Neuronal stem cell (in vitro differentiated cells): ENCODE measurements around the gene PRKAG3.

Experiments used
- DNase-seq: peaks from one replicate; pipeline ENCODE4 v3.0.0-alpha.2; 2013; ENCODE audit warnings: low spot score
- H2AFZ ChIP-seq: one replicate; pipeline ENCODE4 v1.6.1; 2013; ENCODE audit warnings: mild to moderate bottlenecking, low read length, inconsistent platforms
- H2AK5ac ChIP-seq: 2 replicates; pipeline ENCODE4 v1.6.1; 2013; ENCODE audit warnings: low read depth, mild to moderate bottlenecking, inconsistent platforms, low read length, moderate library complexity, mixed read lengths
- H2BK120ac ChIP-seq: 2 replicates; pipeline ENCODE4 v1.6.1; 2013; ENCODE audit warnings: low read depth, mild to moderate bottlenecking, inconsistent platforms, low read length, moderate library complexity, mixed read lengths
- H2BK12ac ChIP-seq: one replicate; pipeline ENCODE4 v1.6.1; 2013; ENCODE audit warnings: low read length, inconsistent platforms
- H2BK15ac ChIP-seq: 2 replicates; pipeline ENCODE4 v1.6.1; 2013; ENCODE audit warnings: mild to moderate bottlenecking, low read length, inconsistent platforms, mixed read lengths
- H2BK5ac ChIP-seq: one replicate; pipeline ENCODE4 v1.6.1; 2013; ENCODE audit warnings: inconsistent platforms, mild to moderate bottlenecking, low read length, moderate library complexity
- H3K14ac ChIP-seq: one replicate; pipeline ENCODE4 v1.6.1; 2013; ENCODE audit warnings: low read length, inconsistent platforms
- H3K18ac ChIP-seq: 2 replicates; pipeline ENCODE4 v1.6.1; 2013; ENCODE audit warnings: low read length, inconsistent platforms
- H3K23ac ChIP-seq: 2 replicates; pipeline ENCODE4 v1.6.1; 2013; ENCODE audit warnings: low read depth, mild to moderate bottlenecking, mixed read lengths, low read length, inconsistent platforms; ENCODE audit not compliant: poor library complexity
- H3K27ac ChIP-seq: replicated peaks from 3 replicates; pipeline ENCODE4 v1.5.1; 2013; ENCODE audit warnings: low read length, inconsistent platforms
- H3K27me3 ChIP-seq, 3 experiments: 2 replicates each; pipeline ENCODE4 v1.6.1; 2013; ENCODE audit warnings: low read length in 3 of 3, mild to moderate bottlenecking in 2 of 3, inconsistent platforms in 1 of 3, low read depth in 1 of 3, mixed read lengths in 1 of 3, moderate library complexity in 1 of 3; ENCODE audit not compliant: control insufficient read depth in 3 of 3, insufficient read depth in 3 of 3
- H3K36me3 ChIP-seq, 2 donors: replicated peaks in 1 of 2; 2 replicates each; pipeline ENCODE4 v1.6.1; 2013; ENCODE audit warnings: low read length in 2 of 2; ENCODE audit not compliant: control insufficient read depth in 2 of 2, insufficient read depth in 2 of 2
- H3K4ac ChIP-seq: 2 replicates; pipeline ENCODE4 v1.6.1; 2013; ENCODE audit warnings: inconsistent platforms, mild to moderate bottlenecking, low read length, moderate library complexity
- H3K4me1 ChIP-seq, 2 donors: 1 replicate in 1 of 2; 2 replicates in 1 of 2; pipeline ENCODE4 v1.6.1; 2013; ENCODE audit warnings: low read length in 2 of 2, low read depth in 1 of 2; ENCODE audit not compliant: control insufficient read depth in 2 of 2, insufficient read depth in 1 of 2
- H3K4me2 ChIP-seq: one replicate; pipeline ENCODE4 v1.6.1; 2013; ENCODE audit warnings: mild to moderate bottlenecking, low read length, inconsistent platforms; ENCODE audit not compliant: insufficient read depth, poor library complexity, severe bottlenecking
- H3K4me3 ChIP-seq, 2 donors: 2 replicates each; pipeline ENCODE4 v1.5.1; 2013; ENCODE audit warnings: low read length in 2 of 2, mild to moderate bottlenecking in 2 of 2, inconsistent platforms in 1 of 2, moderate library complexity in 1 of 2
- H3K79me1 ChIP-seq: one replicate; pipeline ENCODE4 v1.6.1; 2013; ENCODE audit warnings: low read depth, mild to moderate bottlenecking, inconsistent platforms, low read length, moderate library complexity
- H3K9ac ChIP-seq: one replicate; pipeline ENCODE4 v1.6.1; 2013; ENCODE audit warnings: mild to moderate bottlenecking, low read depth, low read length, inconsistent platforms; ENCODE audit not compliant: poor library complexity
- H3K9me3 ChIP-seq, 2 donors: replicated peaks in 1 of 2; 2 replicates each; pipeline versions ENCODE3 to v1.6.1; 2013; ENCODE audit warnings: low read length in 2 of 2, mild to moderate bottlenecking in 2 of 2, inconsistent platforms in 1 of 2, low read depth in 1 of 2, mixed read lengths in 1 of 2, moderate library complexity in 1 of 2; ENCODE audit not compliant: control insufficient read depth in 2 of 2, insufficient read depth in 1 of 2
- H4K8ac ChIP-seq: one replicate; pipeline ENCODE4 v1.6.1; 2013; ENCODE audit warnings: low read depth, mild to moderate bottlenecking, inconsistent platforms, low read length, moderate library complexity
- H4K91ac ChIP-seq: one replicate; pipeline ENCODE4 v1.6.1; 2013; ENCODE audit warnings: low read length, low read depth, mild to moderate bottlenecking, inconsistent platforms; ENCODE audit not compliant: poor library complexity
- WGBS, 2 donors: extraction: QIAGEN DNeasy Blood & Tissue Kit; methylation state at CpG; one replicate each; pipeline ENCODE4 v1.1.7; 2013; ENCODE audit warnings: missing lambda C conversion rate in 2 of 2, mixed read lengths in 1 of 2; ENCODE audit not compliant: insufficient read length in 2 of 2, insufficient replicate concordance in 1 of 2; ENCODE audit errors: extremely low coverage in 2 of 2; 5-methylcytosine and 5-hydroxymethylcytosine counted together

Gene PRKAG3

GRCh38 chr2:218798767-218799504, 32.7 kb downstream of the PRKAG3 start:
- H3K9me3 ChIP-seq = peaks cover 0 to under 1% of the 10 kb centered on the region in 2 donors
- H2BK5ac ChIP-seq = no peak overlapping the region
- H3K79me1 ChIP-seq = no peaks in the 10 kb centered on the region
- H3K23ac ChIP-seq = no peak overlapping the region
- H2BK12ac ChIP-seq = no peak overlapping the region
- H4K91ac ChIP-seq = no peak overlapping the region
- no peak overlapping the region for H3K27ac ChIP-seq
- DNase-seq = no peak
- H2AK5ac ChIP-seq = no peak overlapping the region
- no peak overlapping the region for H3K4me3 ChIP-seq
- H3K27me3 ChIP-seq = peaks cover 0 to 3% (median 0%) of the 10 kb centered on the region in 3 experiments
- H3K9ac ChIP-seq = no peak overlapping the region
- no peak overlapping the region for H3K18ac ChIP-seq
- H4K8ac ChIP-seq = no peak overlapping the region
- H3K4ac ChIP-seq = no peak overlapping the region
- H3K4me1 ChIP-seq = peaks cover 0 to 3% of the 10 kb centered on the region in 2 donors
- no peak overlapping the region for H3K4me2 ChIP-seq
- no peak overlapping the region for H2BK120ac ChIP-seq
- no peak overlapping the region for H2BK15ac ChIP-seq
- no peaks in the 10 kb centered on the region for H3K36me3 ChIP-seq
- no CpG with 5 or more reads among the region's 12 CpGs for WGBS, 2 donors
- H3K14ac ChIP-seq = no peak overlapping the region
- no peak overlapping the region for H2AFZ ChIP-seq

- Histone ChIP-seq H3K23ac (no peak overlapping the region), H2BK5ac (no peak overlapping the region), H3K14ac (no peak overlapping the region), H2BK120ac (no peak overlapping the region), H3K79me1 (no peaks in the 10 kb centered on the region), H3K36me3 (no peaks in the 10 kb centered on the region), H2BK12ac (no peak overlapping the region), H3K4ac (no peak overlapping the region), H4K91ac (no peak overlapping the region), H2BK15ac (no peak overlapping the region), H2AFZ (no peak overlapping the region), H3K27me3 (peaks cover 0 to 3% (median 0%) of the 10 kb centered on the region in 3 experiments), H3K9me3 (no peaks in the 10 kb centered on the region), H3K18ac (no peak overlapping the region), H3K4me1 (peaks cover 0 to 3% of the 10 kb centered on the region in 2 donors), H4K8ac (no peak overlapping the region), H3K4me2 (no peak overlapping the region), H3K27ac (no peak overlapping the region), H3K9ac (no peak overlapping the region), H3K4me3 (no peak overlapping the region), H2AK5ac (no peak overlapping the region)
- no peak for DNase-seq
- no CpG with 5 or more reads among the region's 4 CpGs for WGBS, 2 donors
Measured at GRCh38 chr2:218796691-218797090, 34.9 kb downstream of the PRKAG3 start.

- Histone ChIP-seq H3K23ac (no peak overlapping the region), H3K4me1 (no peaks in the 10 kb centered on the region), H3K27ac (no peak overlapping the region), H3K14ac (no peak overlapping the region), H3K36me3 (no peaks in the 10 kb centered on the region), H3K4ac (no peak overlapping the region), H3K79me1 (no peaks in the 10 kb centered on the region), H2AK5ac (no peak overlapping the region), H2BK12ac (no peak overlapping the region), H3K9ac (no peak overlapping the region), H2AFZ (no peak overlapping the region), H3K4me2 (no peak overlapping the region), H4K91ac (no peak overlapping the region), H3K4me3 (no peak overlapping the region), H3K27me3 (peaks cover 0 to 6% (median 0%) of the 10 kb centered on the region in 3 experiments), H4K8ac (no peak overlapping the region), H2BK15ac (no peak overlapping the region), H3K18ac (no peak overlapping the region), H2BK5ac (no peak overlapping the region), H2BK120ac (no peak overlapping the region), H3K9me3 (no peaks in the 10 kb centered on the region)
- WGBS, 2 donors = no CpG with 5 or more reads among the region's 1 CpG
- DNase-seq = no peak
Measured at GRCh38 chr2:218792433-218792832, 39.2 kb downstream of the PRKAG3 start.

DNA sequence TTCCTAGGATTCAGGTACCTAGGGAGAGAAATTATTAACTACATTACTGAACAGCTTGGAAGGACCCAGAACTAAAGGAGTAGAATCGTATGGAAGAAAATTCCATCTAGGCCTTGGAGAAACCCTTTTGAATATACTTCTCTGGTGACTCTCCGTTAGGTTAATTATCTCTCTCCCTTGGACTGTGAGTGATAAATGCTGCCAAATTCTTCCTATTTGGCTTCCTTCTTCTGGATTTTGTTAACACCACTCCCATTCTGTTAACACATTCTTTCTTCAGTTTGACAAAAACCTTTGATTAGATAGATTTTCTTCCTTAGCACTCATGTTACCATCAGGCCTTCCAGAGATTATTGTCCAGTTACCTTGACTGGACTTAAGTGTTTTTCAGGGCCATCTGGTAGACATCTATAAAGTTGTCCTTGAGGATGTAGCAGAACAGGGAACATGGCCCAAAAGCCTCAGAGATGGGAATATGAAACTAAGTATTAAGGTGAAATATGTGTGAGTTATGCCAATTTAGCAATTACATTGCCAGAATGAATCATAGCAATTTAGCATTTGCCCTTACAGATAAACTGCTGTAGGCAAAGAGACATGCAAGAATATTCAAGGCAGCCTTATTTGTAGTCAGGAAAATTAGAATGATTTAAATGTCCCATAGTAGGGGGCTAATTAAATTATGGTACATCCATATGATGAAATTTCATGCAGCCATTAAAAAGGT, 42.9 kb downstream of the PRKAG3 start:
- Histone ChIP-seq H2BK15ac (no peak overlapping the region), H2BK12ac (no peak overlapping the region), H2AK5ac (no peak overlapping the region), H3K4ac (no peak overlapping the region), H2BK120ac (no peak overlapping the region), H3K4me2 (no peak overlapping the region), H3K9me3 (no peaks in the 10 kb centered on the region), H2AFZ (no peak overlapping the region), H2BK5ac (no peak overlapping the region), H3K36me3 (no peaks in the 10 kb centered on the region), H3K79me1 (no peaks in the 10 kb centered on the region), H3K27me3 (peaks cover 0 to 10% (median 3%) of the 10 kb centered on the region in 3 experiments), H4K8ac (no peak overlapping the region), H3K23ac (no peak overlapping the region), H3K27ac (no peak overlapping the region), H3K14ac (no peak overlapping the region), H3K4me1 (no peaks in the 10 kb centered on the region), H4K91ac (no peak overlapping the region), H3K4me3 (no peak overlapping the region), H3K9ac (no peak overlapping the region), H3K18ac (no peak overlapping the region)
- DNase-seq = no peak
- no CpG with 5 or more reads among the region's 2 CpGs for WGBS, 2 donors
